HG03520 (cell line): ENCODE data around the gene TSKS.

Source experiments
- ATAC-seq: cut with Tn5 transposase; IDR thresholded peaks from one replicate; pipeline ENCODE4 v1.9.1; 2021; ENCODE audit warnings: mild to moderate bottlenecking, moderate library complexity; ENCODE audit not compliant: unreplicated experiment

TSKS gene

DNA sequence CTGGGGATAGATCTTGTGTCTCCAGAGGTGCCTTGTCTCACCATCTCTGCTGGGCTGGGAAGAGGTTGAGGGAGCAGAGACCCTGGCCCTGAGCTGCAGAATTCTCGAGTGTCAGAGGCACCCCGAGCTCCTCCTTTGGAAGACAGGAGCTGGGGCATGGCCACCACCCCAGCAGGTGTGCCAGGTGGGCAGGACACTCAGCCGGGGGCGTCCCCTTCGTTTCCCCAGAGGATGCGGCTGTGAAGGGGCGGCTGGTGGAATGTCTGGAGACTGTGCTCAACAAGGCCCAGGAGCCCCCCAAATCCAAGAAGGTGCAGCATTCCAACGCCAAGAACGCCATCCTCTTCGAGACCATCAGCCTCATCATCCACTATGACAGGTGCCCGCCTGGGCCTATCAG lies 35.5 kb upstream of the TSKS start:
- ATAC-seq: no peak

GRCh38 chr19:49795615-49796014 lies 32.5 kb upstream of the TSKS start:
- no peak for ATAC-seq

- no peak for ATAC-seq
Observed at GRCh38 chr19:49793561-49793840, 30.4 kb upstream of the TSKS start.

- ATAC-seq: no peak
Observed at GRCh38 chr19:49792829-49793560, 29.9 kb upstream of the TSKS start.

DNA sequence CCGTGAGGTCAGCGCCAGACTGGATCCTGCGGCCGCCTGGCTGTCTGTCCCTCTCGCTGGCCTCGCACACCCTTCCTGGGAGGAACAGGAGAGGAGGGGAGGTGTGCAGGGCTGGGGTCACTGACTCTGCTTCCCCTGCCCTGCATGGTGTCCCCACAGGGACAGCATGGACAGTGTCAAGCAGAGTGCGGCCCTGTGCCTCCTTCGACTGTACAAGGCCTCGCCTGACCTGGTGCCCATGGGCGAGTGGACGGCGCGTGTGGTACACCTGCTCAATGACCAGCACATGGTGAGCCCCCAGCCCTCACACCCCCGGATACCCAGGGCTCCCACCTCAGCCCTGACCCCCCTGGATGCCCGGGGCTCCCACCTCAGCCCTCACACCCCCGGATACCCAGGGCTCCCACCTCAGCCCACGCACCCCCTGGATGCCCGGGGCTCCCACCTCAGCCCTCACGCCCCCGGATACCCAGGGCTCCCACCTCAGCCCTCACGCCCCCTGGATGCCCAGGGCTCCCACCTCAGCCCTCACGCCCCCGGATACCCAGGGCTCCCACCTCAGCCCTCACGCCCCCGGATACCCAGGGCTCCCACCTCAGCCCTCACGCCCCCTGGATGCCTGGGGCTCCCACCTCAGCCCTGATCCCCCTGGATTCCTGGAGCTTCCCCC lies 28.8 kb upstream of the TSKS start:
- ATAC-seq: no peak

DNA sequence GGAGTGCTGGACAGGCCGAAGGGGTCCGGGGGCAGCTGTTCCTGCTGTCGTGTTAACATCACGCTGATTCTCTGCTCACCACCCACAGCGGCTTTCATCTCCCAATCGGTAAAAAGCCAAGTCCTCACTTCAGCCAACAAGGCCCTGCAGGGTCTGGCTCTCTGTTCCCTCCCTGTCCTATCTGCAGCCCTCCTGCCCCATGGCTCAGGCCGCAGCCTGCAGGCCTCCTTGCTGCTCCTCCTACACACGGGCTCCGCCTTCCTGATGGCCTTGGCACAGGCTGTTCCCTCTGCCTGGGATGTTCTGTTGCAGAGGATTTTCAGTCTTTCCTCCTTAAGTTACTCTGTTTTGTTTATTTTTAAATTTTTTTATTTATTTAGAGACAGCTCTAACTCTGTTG lies 27.8 kb upstream of the TSKS start:
- ATAC-seq: no peak

- no peak for ATAC-seq
Observed at GRCh38 chr19:49788857-49789256, 25.8 kb upstream of the TSKS start.

DNA sequence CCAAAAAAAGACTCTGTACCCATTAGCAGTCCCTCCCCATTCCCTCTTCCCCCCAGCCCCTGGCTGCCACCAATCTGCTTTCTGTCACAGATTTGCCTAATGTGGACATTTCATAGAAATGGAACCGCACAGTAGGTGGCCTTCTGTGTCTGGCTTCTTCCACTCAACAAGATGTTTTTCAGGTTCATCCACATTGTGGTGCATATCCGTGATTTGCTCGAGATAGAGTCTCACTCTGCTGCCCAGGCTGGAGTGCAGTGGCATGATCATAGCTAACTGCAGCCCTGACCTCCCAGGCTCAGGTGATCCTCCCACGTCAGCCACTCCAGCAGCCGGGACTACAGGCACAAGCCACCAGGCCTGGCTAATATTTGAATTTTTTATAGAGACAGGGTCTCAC lies 24.6 kb upstream of the TSKS start:
- no peak for ATAC-seq

DNA sequence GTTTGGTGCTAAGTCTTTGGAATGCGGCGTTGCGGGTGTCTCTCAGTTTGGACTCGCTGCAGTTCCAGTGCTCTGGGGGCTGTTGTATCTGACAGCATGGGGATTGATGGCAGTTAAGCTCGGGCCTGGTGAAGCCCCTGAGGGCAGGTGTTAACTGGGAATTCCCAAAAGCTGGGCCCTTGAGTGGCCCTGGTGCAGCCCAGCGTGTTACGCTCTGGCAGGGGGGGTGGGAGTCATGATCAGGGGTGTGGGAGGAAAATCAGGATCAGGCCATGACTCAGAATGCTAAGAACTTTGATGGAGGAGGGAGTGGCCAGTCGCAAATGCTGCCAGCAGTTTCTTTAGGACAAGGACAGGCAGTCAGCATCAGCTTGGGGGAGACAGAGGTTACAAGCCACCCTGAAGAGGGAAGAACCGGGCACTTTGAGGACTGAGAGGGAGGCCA lies 23.3 kb upstream of the TSKS start:
- ATAC-seq: no peak

GRCh38 chr19:49782515-49782914 lies 19.4 kb upstream of the TSKS start:
- no peak for ATAC-seq

GRCh38 chr19:49781394-49781793 lies 18.3 kb upstream of the TSKS start:
- ATAC-seq: no peak

GRCh38 chr19:49780861-49781260 lies 17.8 kb upstream of the TSKS start:
- ATAC-seq: no peak

DNA sequence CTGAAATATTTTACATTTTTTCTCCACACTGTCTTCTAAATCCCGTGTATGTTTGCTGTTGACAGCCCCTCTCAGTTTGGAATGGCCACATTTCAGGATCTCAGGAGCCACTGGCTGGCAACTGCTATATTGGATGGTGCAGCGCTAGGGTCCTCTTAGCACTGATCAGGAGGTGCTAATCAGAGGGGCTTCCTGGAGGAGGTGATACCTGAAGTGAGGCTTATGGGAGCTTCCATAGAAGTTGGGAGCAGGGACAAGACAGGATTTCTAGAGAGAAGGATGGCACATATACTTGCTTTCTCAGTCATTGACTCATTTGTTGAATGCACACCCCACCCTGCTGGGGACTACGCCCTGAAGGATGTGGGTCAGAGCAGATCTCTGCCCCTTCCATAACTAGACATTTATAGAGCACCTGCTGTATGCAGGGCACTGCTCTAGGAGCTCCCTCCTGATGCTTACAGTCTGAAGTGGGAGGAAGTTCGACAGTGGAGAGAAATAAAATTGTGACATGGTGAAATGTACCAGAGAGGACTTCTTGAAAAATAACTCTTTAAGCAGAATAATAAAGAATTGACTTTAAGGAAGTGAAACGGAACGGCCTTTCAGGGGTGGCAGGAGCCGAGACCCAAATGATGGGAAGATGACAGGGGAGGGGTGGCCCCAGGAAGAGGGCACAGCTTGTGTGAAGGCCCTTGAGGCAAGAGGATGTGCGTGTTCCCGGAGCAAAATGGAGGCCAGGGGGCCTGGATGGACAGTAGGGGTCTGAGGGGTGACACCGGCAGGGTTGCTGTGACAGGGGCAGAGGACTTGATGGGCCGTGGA lies 16.8 kb upstream of the TSKS start:
- ATAC-seq: no peak

GRCh38 chr19:49776371-49776764 lies 13.3 kb upstream of the TSKS start:
- no peak for ATAC-seq

DNA sequence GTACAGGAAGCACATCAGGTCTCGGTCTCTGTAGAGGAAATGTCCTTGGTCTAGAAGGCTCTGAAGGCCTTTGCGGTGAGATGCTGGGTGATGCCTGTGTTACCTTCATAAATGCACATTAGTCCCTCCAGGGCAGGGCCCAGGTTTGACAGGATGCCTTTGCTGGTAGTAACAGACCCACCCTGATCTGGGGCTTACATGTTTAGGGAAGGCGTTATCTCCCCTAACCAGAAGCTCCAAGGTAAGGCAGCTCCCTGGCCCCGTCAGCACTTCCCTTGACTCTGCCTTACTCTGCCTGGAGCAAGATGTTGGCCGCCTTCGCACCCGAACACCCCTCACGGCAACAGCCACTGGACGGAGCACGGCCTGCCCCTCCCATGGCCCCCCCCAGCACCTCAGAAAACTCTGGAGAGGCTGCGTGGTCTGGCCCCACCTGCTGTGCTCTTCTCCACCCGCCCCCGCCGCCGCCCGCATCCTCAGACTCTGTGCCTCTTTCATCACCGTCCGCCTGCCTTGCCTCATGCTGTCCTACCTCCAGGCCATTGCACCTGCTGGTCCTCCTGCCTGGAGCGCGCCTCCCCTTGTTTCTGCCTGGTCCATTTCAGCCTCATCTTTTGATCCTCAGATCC lies 12.8 kb upstream of the TSKS start:
- no peak for ATAC-seq

- ATAC-seq: no peak
Observed at GRCh38 chr19:49774969-49775368, 11.9 kb upstream of the TSKS start.

DNA sequence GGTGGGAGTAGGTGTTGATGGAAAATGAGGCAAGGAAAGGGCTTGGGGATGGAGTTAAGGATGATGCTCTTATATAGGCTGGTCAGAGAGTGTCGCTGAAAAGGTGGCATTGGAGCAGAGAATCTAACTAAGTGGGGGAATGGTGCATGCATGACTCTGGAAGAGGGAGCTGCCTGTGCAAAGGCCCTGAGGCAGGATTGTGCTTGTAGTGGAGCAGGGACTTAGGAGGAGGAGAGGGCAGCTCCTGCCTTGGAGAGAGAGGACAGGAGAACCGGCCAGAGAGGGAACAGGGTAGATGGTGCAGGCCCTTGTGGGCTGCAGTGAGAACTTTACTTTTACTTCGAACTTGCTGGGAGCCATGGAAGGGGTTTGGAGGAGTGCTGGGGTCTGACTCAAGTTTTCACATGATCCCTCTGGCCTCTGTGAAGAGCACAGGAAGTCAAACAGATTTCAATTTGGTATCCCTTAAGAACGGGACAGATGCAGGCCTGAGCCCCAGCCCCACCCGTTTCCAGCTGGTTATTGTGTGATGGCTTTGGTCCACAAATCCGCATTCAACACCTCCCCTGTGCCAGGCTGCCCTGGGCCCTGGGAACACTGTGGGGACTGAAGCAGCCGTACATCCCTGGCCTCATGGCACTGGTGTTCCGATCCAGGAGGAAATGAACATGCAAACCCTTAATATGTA lies 10.7 kb upstream of the TSKS start:
- ATAC-seq: no peak

- ATAC-seq: no peak
Observed at GRCh38 chr19:49772850-49773432, 9.8 kb upstream of the TSKS start.

DNA sequence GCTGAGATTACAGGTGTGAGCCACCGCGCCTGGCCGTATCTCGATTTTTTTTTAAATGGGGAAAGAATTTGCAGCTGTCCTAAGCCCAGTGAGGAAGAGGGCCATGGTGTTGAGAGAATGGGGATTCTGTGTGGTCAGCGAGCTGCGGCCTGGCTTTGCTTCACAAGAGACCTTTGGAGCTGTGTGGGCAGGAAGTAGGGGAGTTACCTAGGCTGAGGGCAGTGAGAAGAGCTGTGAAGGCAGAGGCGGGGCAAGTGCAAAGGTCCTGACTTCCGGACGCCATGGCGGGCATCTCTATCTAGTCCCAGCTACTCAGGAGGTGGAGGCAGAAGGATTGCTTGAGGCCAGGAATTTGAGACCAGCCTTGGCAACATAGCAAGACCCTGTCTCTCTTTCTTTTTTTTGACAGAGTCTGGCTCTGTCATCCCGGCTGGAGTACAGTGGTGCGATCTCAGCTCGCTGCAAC lies 8.6 kb upstream of the TSKS start:
- no peak for ATAC-seq

GRCh38 chr19:49770529-49770928 lies 7.4 kb upstream of the TSKS start:
- no peak for ATAC-seq
